ENCODE data around the gene ZNF622. TPM values are rescaled to one million over a fixed set of nuclear protein-coding genes. Genes with fewer than 3 reads are reported as not detected.
"Not testable (repeated sequence)": the region's sequence is repeated elsewhere in the genome, so short reads cannot be mapped to it uniquely, and the experiment has no call there.

The ZNF622 gene
- total and polyA plus RNA-seq, 4 donors: 19.7 to 35.3 (median 23.2) TPM

DNA sequence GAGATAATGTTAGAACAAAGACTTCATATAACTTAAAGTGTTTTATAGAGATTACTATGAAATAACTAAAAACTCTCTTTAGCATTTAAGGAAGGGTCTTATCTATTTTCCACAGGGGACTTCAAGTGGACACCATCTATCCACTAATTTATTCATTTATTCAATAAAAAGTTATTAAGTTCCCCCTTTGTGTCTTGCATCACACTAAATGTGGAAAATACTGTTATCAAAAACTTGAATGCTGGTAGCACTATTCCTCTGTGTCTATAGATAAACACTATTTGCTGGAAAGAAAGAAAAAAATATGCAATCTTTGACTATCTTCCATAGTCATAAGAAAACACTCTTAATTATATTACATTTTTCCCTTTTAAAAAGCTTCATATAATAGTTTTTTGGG, 20.1 kb upstream of the ZNF622 start:
- Histone ChIP-seq H3K4me1 (ENCODE audit: control insufficient read depth in 1 of 2, insufficient read depth in 2 of 2, low read length in 2 of 2) (no peaks in the 10 kb centered on the region), H3K9me3 (ENCODE audit: control insufficient read depth, low read length) (no peaks in the 10 kb centered on the region), H3K27me3 (ENCODE audit: control insufficient read depth in 1 of 2, insufficient read depth in 2 of 2, low read length in 1 of 2) (no peaks in the 10 kb centered on the region), H3K4me3 (ENCODE audit: low read length in 2 of 2) (no peak overlapping the region), H3K27ac (ENCODE audit: low read depth in 1 of 2, low read length in 2 of 2) (no peak overlapping the region), H3K36me3 (ENCODE audit: control insufficient read depth in 1 of 2, insufficient read depth in 2 of 2, low read length in 1 of 2) (no peaks in the 10 kb centered on the region)
- ATAC-seq (ENCODE audit: low FRiP score) (no peak), DNase-seq (no peak)
- intact Hi-C loops (cut with DNase I): loop anchor here (5.0 to 10.0 kb wide), 4 partner anchors 67 to 717 kb away; no protein-coding TSS in a partner anchor

DNA sequence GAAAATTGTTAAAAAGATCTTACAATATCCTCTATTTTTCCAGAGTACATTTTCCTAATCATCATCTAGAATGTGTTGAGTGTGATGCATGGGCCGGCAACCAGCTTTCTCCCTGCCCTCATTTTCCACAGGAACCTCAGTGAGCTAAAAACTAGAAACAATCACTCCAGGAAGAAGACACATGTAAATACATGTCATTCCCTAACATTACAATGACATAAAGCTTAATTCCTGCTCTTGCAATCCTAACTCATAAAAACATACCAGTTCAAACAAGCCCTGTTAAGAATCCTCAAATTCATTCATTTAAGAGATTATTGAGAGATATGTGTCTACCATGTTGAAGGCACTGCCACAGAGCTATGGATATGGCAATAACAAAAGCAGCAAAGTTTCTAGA, 18.5 kb upstream of the ZNF622 start:
- H3K27me3 ChIP-seq (ENCODE audit: control insufficient read depth in 1 of 2, insufficient read depth in 2 of 2, low read length in 1 of 2): no peaks in the 10 kb centered on the region
- no peak overlapping the region for H3K4me3 ChIP-seq (ENCODE audit: low read length in 2 of 2)
- H3K27ac ChIP-seq (ENCODE audit: low read depth in 1 of 2, low read length in 2 of 2): no peak overlapping the region
- DNase-seq (no peak), ATAC-seq (ENCODE audit: low FRiP score) (no peak)
- WGBS, 2 donors: 79% methylated on average over 1 of the region's 1 CpG
- no peaks in the 10 kb centered on the region for H3K4me1 ChIP-seq (ENCODE audit: control insufficient read depth in 1 of 2, insufficient read depth in 2 of 2, low read length in 2 of 2)
- no peaks in the 10 kb centered on the region for H3K9me3 ChIP-seq (ENCODE audit: control insufficient read depth, low read length)
- no peaks in the 10 kb centered on the region for H3K36me3 ChIP-seq (ENCODE audit: control insufficient read depth in 1 of 2, insufficient read depth in 2 of 2, low read length in 1 of 2)
- intact Hi-C loops (cut with DNase I): loop anchor here in 1 of 2 donors (10.0 kb wide), 1 partner anchor 711 kb away; no protein-coding TSS in a partner anchor

DNA sequence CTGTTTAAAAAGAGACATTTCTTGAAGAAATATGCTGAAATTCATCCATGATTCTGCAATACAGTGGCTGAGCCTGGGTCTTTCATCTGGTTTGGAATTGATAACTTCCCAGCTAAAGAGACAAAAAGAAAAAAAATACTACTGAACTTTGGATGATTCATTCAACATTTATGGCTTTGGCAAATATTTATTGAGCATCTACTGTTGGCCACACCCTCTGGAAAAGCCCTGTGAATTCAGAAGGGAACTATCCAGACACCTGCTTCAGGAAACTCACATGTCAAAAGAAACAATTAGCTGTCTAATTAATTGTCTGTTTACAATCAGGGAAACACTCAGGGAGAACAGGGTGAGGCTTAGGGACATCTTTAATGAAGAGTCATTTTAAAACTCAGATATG, 17.8 kb upstream of the ZNF622 start:
- intact Hi-C loops (cut with DNase I): loop anchor here in 1 of 2 donors (10.0 kb wide), 1 partner anchor 711 kb away; no protein-coding TSS in a partner anchor
- Histone ChIP-seq H3K27ac (ENCODE audit: low read depth in 1 of 2, low read length in 2 of 2) (no peak overlapping the region), H3K9me3 (ENCODE audit: control insufficient read depth, low read length) (no peaks in the 10 kb centered on the region), H3K27me3 (ENCODE audit: control insufficient read depth in 1 of 2, insufficient read depth in 2 of 2, low read length in 1 of 2) (no peaks in the 10 kb centered on the region), H3K4me1 (ENCODE audit: control insufficient read depth in 1 of 2, insufficient read depth in 2 of 2, low read length in 2 of 2) (no peaks in the 10 kb centered on the region), H3K4me3 (ENCODE audit: low read length in 2 of 2) (no peak overlapping the region), H3K36me3 (ENCODE audit: control insufficient read depth in 1 of 2, insufficient read depth in 2 of 2, low read length in 1 of 2) (no peaks in the 10 kb centered on the region)
- no peak for DNase-seq
- no peak for ATAC-seq (ENCODE audit: low FRiP score)

DNA sequence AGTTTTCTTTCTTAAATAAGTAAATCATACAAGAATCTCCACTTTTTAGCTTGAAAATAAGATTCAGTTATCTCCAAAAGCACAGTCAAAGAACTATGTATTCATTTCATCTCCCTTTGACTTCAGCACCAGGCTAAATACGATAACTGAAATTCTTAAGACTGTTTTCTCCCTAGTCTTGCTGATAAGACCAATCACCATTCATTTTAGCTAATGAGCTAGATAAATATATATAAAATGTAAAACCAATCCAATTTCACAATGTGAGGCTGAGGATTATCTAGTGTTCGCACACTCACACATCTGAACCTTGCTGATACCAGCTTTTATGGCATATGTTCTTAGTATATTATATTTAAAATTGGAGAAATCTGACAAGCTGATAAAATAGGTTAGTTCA, 17.3 kb upstream of the ZNF622 start:
- H3K4me1 ChIP-seq (ENCODE audit: control insufficient read depth in 1 of 2, insufficient read depth in 2 of 2, low read length in 2 of 2): no peaks in the 10 kb centered on the region
- 41 to 47% methylated on average over 2 of the region's 2 CpGs for WGBS, 2 donors

DNA sequence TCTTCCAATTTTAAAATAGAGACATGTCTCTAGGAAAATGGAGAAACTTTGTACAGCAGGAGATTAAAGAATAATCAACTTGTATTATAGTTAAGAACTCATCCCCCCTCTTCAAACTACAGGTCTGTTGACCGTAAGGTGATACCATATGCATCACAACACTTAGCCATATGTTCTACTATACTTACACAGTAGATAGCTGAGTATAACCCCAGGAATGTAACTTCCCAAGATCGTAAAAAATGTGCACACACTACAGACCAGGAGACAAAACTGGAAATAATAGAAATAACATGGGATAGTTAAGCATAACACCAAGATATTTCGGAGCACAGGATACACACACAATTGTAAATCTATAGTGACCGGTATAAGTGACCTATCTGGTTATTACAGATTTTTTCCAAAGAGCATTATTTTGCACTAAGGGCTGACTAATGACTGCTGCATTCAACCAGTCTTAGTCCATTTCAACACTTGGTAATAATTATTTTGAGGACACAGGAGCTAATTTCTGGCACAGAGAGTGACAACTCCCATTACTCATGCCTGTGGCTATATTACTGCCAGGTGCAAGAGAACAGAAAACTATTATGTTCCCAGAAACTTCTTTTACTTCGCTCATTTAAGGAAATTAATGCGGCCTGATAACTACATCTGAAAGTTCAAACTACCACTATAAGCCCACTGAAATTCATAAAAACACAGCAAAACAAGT, 15.4 kb upstream of the ZNF622 start:
- DNase-seq (no peak), ATAC-seq (ENCODE audit: low FRiP score) (no peak)
- intact Hi-C loops (cut with DNase I): loop anchor here in 1 of 2 donors (10.0 kb wide), 1 partner anchor 714 kb away; no protein-coding TSS in a partner anchor
- Histone ChIP-seq H3K27me3 (ENCODE audit: control insufficient read depth in 1 of 2, insufficient read depth in 2 of 2, low read length in 1 of 2) (no peaks in the 10 kb centered on the region), H3K4me3 (ENCODE audit: low read length in 2 of 2) (no peak overlapping the region), H3K4me1 (ENCODE audit: control insufficient read depth in 1 of 2, insufficient read depth in 2 of 2, low read length in 2 of 2) (no peaks in the 10 kb centered on the region), H3K36me3 (ENCODE audit: control insufficient read depth in 1 of 2, insufficient read depth in 2 of 2, low read length in 1 of 2) (no peaks in the 10 kb centered on the region), H3K27ac (ENCODE audit: low read depth in 1 of 2, low read length in 2 of 2) (no peak overlapping the region), H3K9me3 (ENCODE audit: control insufficient read depth, low read length) (no peaks in the 10 kb centered on the region)
- 66 to 88% methylated on average over 6 of the region's 6 CpGs for WGBS, 2 donors

More for the DNA sequence above, 17.3 kb upstream of the ZNF622 start:
- H3K36me3 ChIP-seq (ENCODE audit: control insufficient read depth in 1 of 2, insufficient read depth in 2 of 2, low read length in 1 of 2): no peaks in the 10 kb centered on the region
- intact Hi-C loops (cut with DNase I): loop anchor here in 1 of 2 donors (10.0 kb wide), 1 partner anchor 712 kb away; no protein-coding TSS in a partner anchor
- no peaks in the 10 kb centered on the region for H3K9me3 ChIP-seq (ENCODE audit: control insufficient read depth, low read length)
- ATAC-seq (ENCODE audit: low FRiP score) (no peak), DNase-seq (no peak)
- H3K27ac ChIP-seq (ENCODE audit: low read depth in 1 of 2, low read length in 2 of 2): no peak overlapping the region
- no peaks in the 10 kb centered on the region for H3K27me3 ChIP-seq (ENCODE audit: control insufficient read depth in 1 of 2, insufficient read depth in 2 of 2, low read length in 1 of 2)
- H3K4me3 ChIP-seq (ENCODE audit: low read length in 2 of 2): no peak overlapping the region

DNA sequence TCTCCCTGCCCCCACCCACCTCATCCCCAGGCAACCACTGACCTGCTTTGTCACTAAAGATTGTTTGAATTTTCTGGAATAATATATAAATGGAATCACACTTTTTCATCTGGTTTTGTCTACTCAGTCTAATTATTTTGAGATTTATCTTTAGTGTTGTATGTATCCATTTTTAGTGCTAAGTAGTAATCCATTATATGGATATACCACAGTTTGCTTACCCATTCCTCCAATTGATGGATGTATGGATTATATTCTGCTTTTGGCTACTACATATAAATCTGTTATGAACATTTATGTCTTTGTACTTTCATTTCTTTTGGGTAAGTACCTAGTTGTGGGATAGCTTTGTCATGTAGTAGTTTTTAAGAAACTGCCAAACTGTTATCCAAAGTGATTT, 14.5 kb upstream of the ZNF622 start:
- no peak overlapping the region for H3K27ac ChIP-seq (ENCODE audit: low read depth in 1 of 2, low read length in 2 of 2)
- H3K9me3 ChIP-seq (ENCODE audit: control insufficient read depth, low read length): no peaks in the 10 kb centered on the region
- no peaks in the 10 kb centered on the region for H3K4me1 ChIP-seq (ENCODE audit: control insufficient read depth in 1 of 2, insufficient read depth in 2 of 2, low read length in 2 of 2)
- no peaks in the 10 kb centered on the region for H3K36me3 ChIP-seq (ENCODE audit: control insufficient read depth in 1 of 2, insufficient read depth in 2 of 2, low read length in 1 of 2)
- H3K4me3 ChIP-seq (ENCODE audit: low read length in 2 of 2): no peak overlapping the region
- H3K27me3 ChIP-seq (ENCODE audit: control insufficient read depth in 1 of 2, insufficient read depth in 2 of 2, low read length in 1 of 2): no peaks in the 10 kb centered on the region
- no peak for DNase-seq
- intact Hi-C loops (cut with DNase I): loop anchor here in 1 of 2 donors (10.0 kb wide), 1 partner anchor 715 kb away; no protein-coding TSS in a partner anchor
- no peak for ATAC-seq (ENCODE audit: low FRiP score)

DNA sequence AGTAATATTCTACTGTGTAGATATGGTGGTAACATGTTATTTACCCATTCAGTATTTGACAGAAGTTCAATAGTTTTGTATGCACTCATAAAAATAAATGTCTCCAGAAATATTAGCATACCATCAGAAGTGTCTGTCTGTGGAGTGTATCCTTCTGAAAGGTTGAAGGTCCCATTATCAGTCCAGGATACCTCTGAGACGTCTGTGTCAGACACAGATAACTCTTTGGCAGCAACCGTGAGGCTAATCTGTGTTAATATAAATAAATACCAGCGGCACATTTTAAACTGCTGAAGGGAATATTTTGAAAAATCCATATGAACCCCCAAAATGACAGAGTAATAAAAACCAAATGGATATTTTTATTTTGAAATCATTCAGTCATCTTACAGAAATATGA, 11.9 kb upstream of the ZNF622 start:
- intact Hi-C loops (cut with DNase I): no loop called here
- H3K4me1 ChIP-seq (ENCODE audit: control insufficient read depth in 1 of 2, insufficient read depth in 2 of 2, low read length in 2 of 2): no peaks in the 10 kb centered on the region
- H3K27ac ChIP-seq (ENCODE audit: low read depth in 1 of 2, low read length in 2 of 2): no peak overlapping the region
- no peaks in the 10 kb centered on the region for H3K27me3 ChIP-seq (ENCODE audit: control insufficient read depth in 1 of 2, insufficient read depth in 2 of 2, low read length in 1 of 2)
- H3K36me3 ChIP-seq (ENCODE audit: control insufficient read depth in 1 of 2, insufficient read depth in 2 of 2, low read length in 1 of 2): peaks cover 0 to 1% of the 10 kb centered on the region in 2 donors
- ATAC-seq (ENCODE audit: low FRiP score): no peak
- H3K4me3 ChIP-seq (ENCODE audit: low read length in 2 of 2): no peak overlapping the region
- WGBS, 2 donors: 12 to 14% methylated on average over 3 of the region's 3 CpGs
- DNase-seq: no peak
- no peaks in the 10 kb centered on the region for H3K9me3 ChIP-seq (ENCODE audit: control insufficient read depth, low read length)

DNA sequence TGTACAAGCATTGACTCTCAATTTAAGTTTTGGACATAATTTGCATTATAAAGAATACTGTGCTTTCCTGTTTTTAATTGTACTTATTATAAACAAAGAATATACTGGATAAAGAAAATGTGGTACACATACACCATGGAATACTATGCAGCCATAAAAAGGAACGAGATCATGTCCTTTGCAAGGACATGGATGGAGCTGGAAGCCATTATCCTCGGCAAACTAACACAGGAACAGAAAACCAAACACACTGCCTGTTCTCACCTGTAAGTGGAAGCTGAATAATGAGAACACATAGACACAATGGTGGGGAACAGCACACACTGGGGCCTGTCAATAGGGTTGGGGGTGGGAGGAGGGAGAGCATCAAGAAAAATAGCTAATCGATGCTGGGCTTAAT, 10.8 kb upstream of the ZNF622 start:
- 94 to 95% methylated on average over 3 of the region's 3 CpGs for WGBS, 2 donors
- H3K27ac ChIP-seq (ENCODE audit: low read depth in 1 of 2, low read length in 2 of 2); ATAC-seq (ENCODE audit: low FRiP score); H3K4me3 ChIP-seq (ENCODE audit: low read length in 2 of 2); H3K9me3 ChIP-seq (ENCODE audit: control insufficient read depth, low read length); intact Hi-C loops (cut with DNase I); H3K4me1 ChIP-seq (ENCODE audit: control insufficient read depth in 1 of 2, insufficient read depth in 2 of 2, low read length in 2 of 2); DNase-seq; H3K27me3 ChIP-seq (ENCODE audit: control insufficient read depth in 1 of 2, insufficient read depth in 2 of 2, low read length in 1 of 2); H3K36me3 ChIP-seq (ENCODE audit: control insufficient read depth in 1 of 2, insufficient read depth in 2 of 2, low read length in 1 of 2): not testable (repeated sequence)

DNA sequence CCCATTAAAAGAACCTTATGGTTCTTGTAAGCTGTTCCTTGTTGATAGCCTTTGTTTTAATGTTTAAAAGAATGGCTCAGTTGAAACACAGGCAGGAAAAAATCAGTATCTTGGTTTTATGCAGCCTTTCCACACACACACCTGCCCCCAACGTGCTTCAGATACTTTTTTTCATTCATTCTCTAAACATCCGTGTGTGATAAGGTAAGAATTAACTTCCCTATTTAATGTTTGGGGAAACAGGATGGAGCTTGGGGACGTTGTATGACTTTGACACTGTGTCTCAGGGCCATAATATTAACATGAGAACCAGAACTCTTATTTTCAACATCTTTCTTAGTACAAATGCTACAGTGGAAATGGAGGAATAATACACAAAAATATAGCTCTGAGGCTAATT, 5.8 kb upstream of the ZNF622 start:
- no peak overlapping the region for H3K4me3 ChIP-seq (ENCODE audit: low read length in 2 of 2)
- WGBS, 2 donors: 61 to 65% methylated on average over 3 of the region's 3 CpGs

More for the DNA sequence above, 5.8 kb upstream of the ZNF622 start:
- Histone ChIP-seq H3K27me3 (ENCODE audit: control insufficient read depth in 1 of 2, insufficient read depth in 2 of 2, low read length in 1 of 2) (no peaks in the 10 kb centered on the region), H3K9me3 (ENCODE audit: control insufficient read depth, low read length) (no peaks in the 10 kb centered on the region), H3K36me3 (ENCODE audit: control insufficient read depth in 1 of 2, insufficient read depth in 2 of 2, low read length in 1 of 2) (peaks cover 0 to 1% of the 10 kb centered on the region in 2 donors), H3K27ac (ENCODE audit: low read depth in 1 of 2, low read length in 2 of 2) (no peak overlapping the region), H3K4me1 (ENCODE audit: control insufficient read depth in 1 of 2, insufficient read depth in 2 of 2, low read length in 2 of 2) (no peaks in the 10 kb centered on the region)
- intact Hi-C loops (cut with DNase I): no loop called here
- DNase-seq (no peak), ATAC-seq (ENCODE audit: low FRiP score) (no peak)
